Astrocyte of the cerebellum (primary cell): ENCODE data around the gene CLCNKA.

ENCODE experiments used
- DNase-seq: peaks from one replicate; pipeline ENCODE4 v3.0.0-alpha.2; 2011; ENCODE audit warnings: low read depth
- H3K4me3 ChIP-seq: 2 replicates; pipeline ENCODE4 v1.5.1; 2011; ENCODE audit warnings: mild to moderate bottlenecking, low read depth, low read length, moderate library complexity
- in situ Hi-C: cut with HindIII; loops from 2 replicates; pipeline ENCODE4 v1.10.0; 2017; ENCODE audit warnings: low sequenced_read_pairs
- TF ChIP-seq, protein P1 (sequence below): IDR thresholded peaks from 2 replicates; pipeline ENCODE4 v1.5.1; 2012; ENCODE audit warnings: low read length, low read depth, moderate library complexity, mild to moderate bottlenecking; ENCODE audit errors: missing control alignments

CLCNKA gene

DNA sequence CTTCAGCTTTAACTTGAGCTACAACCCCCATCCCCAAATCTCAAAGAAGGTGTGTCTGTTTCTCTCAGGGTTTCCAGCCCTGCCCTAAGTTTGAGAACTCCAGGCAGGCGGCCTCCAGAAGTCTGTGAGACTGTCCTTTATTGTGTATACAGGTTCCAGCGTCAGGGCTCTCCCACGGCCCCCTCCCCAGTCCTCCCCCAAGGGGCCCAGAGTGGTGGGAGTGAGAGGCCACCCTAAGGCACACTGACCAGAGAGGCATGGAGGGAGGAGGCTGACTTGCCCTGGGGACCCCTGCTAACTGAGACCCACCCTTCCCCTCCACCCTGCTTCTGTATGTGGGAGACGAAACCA, 8.0 kb upstream of the CLCNKA start:
- no peak overlapping the region for H3K4me3 ChIP-seq
- TF ChIP-seq, protein P1, sequence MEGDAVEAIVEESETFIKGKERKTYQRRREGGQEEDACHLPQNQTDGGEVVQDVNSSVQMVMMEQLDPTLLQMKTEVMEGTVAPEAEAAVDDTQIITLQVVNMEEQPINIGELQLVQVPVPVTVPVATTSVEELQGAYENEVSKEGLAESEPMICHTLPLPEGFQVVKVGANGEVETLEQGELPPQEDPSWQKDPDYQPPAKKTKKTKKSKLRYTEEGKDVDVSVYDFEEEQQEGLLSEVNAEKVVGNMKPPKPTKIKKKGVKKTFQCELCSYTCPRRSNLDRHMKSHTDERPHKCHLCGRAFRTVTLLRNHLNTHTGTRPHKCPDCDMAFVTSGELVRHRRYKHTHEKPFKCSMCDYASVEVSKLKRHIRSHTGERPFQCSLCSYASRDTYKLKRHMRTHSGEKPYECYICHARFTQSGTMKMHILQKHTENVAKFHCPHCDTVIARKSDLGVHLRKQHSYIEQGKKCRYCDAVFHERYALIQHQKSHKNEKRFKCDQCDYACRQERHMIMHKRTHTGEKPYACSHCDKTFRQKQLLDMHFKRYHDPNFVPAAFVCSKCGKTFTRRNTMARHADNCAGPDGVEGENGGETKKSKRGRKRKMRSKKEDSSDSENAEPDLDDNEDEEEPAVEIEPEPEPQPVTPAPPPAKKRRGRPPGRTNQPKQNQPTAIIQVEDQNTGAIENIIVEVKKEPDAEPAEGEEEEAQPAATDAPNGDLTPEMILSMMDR = no peak
- in situ Hi-C loops = no loop called here
- no peak for DNase-seq

DNA sequence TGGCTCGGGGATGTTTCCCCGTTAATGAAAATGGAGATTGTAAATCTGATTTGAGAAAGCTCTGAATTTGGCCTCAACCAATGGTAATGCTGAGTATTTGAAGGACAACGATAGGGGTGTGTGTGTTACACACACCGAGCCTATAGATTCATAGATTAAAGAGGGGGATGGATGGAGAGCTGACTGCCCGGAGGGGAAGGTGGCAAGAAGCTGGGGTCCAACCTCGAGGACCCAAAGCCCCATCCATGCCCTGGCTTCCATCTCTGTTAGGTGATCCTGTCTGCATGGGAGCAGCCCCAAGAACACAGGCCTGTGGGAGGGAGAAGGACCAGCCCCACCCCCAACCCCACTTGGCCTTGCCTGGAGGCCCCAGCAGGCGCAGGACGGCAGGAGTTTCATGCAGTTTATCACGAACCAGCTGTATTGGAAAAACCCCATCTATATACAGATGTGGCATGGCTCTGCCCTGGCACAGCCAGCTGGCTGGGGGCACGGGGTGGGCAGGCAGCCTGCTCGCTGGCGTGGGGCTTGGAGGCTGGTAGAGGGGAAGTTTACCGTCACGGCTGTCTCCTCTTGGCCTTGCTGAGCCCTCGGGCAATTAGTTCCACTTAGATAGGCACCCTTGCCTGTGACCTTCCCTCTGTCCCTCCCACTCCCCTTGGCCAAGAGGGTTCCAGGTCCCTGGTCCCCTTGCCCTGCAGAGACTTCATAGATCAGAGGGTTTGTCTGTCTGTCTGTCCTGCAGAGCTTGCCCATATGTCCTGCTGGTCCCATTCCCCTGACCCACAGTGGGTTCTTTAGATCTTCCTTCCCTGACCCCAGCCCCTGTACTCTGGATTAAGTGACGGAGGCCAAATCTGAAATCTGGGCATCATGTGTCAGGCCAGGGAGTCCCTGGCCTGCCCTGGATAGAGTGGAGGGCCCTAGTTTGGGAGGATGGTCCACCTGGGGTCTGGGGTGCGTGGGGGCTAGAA, 7.0 kb upstream of the CLCNKA start:
- in situ Hi-C loops = no loop called here
- TF ChIP-seq, protein P1 = no peak
- DNase-seq = no peak
- H3K4me3 ChIP-seq = no peak overlapping the region

DNA sequence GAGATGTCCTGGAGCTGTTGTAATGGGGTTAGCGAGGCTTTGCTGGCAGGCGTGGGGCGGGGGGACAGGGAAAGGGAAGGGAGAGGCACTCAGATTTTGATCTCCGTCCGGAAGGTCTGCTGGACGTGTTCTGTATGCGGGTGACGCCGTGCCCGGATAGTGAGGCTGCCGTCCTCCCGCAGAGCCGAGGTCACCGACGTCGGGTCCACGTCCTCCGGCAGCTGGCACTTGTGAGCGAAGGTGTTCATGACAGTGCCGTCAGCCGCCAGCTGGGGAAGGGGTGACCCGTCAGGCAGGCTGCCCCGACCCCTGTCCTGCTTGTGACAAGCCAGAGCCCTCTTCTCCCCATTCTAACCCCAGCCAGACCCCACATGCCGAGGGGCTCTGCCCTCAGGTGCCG, 6.3 kb upstream of the CLCNKA start:
- no peak for DNase-seq
- H3K4me3 ChIP-seq = no peak overlapping the region
- in situ Hi-C loops = no loop called here
- TF ChIP-seq, protein P1 = no peak

DNA sequence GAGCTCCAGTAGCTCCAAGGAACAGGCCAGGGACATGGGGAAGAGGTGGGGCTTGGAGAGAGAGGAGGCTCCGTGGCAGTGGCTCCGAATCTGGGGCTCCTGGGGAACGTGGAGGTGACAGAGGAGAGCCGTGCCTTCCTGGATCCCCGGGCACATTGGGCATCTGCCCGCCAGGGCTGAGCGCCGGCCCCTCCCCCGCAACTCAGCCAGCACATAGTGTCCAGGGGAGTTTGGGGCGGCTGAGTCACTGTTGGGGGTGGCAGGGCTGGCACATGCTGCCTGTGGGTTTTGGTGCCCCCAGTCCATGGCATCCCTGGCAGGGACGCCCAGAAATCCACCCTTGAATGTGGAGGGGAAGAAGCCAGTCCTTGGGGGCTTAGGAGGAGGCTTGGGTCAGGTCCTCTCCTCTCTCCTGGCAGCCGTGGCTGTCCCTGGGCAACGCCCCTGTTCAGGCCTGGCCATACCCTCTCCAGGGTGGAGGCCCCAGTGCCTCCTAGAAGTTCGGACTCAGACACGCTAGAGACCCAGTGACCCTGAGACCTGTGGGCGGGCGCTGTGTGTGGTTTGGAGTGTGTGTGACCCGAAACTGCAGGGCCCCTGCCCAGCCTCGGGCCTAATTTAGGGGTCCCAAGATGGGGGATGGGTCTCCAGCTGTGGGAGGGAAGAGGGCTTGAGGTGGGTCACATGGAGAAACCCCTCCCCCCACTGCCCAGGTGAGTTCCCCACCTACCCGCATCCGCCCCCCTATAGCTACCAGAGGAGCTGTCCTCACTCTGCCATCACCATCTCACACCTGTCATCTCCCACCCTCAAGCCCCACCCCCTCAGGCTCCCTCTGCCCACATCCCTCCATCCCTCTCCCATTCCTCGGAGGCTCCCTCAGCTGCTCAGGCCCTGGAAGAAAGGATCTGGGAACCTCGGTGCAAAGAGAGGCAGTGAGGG, 5.6 kb upstream of the CLCNKA start:
- H3K4me3 ChIP-seq = no peak overlapping the region
- in situ Hi-C loops = no loop called here
- TF ChIP-seq, protein P1 = no peak

DNA sequence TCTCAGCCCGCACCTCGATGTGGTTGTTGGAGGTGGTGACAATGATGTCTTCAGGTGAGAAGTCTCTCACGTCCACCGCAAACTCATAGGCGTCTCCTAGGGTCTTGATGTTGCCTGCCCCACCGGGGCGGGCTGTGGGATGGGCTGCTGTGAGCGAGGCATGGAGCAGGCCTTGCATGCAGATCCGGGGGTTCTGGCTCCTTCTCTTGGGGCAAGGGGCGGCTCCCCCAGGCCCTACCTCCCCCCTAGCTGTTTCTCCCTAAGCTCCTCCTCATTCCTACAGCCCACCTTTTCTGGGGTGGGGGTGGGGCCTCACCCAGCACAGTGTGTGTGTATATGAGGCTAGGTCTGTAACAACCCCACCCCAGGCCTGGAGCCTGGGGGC, 4.8 kb upstream of the CLCNKA start:
- in situ Hi-C loops = no loop called here

More for the DNA sequence above, 5.6 kb upstream of the CLCNKA start:
- no peak for DNase-seq

More for the DNA sequence above, 4.8 kb upstream of the CLCNKA start:
- H3K4me3 ChIP-seq = no peak overlapping the region
- TF ChIP-seq, protein P1 = no peak
- DNase-seq = no peak
